ENCODE measurements around the gene DBNDD1.

GRCh38 chr16:89966756-89967155, 52.5 kb downstream of the DBNDD1 start:
- TF ChIP-seq CTCF (IDR thresholded peaks at IDR 0.05): no peak
- TF ChIP-seq MAX (CRISPR knock-in tag; IDR thresholded peaks at IDR 0.05): no peak

Data from WTC11 (cell line).